Left ventricle myocardium inferior (tissue), 1 donor: Measurements from ENCODE around the gene MEF2D. TPM values are rescaled to one million over a fixed set of nuclear protein-coding genes. Genes with fewer than 3 reads are reported as not detected.

Experiments
- DNase-seq: peaks from one replicate; pipeline ENCODE4 v3.0.0-alpha.2; 2020
- H3K27ac ChIP-seq: fragments of 200-600 bp; replicated peaks from 2 replicates; pipeline ENCODE4 v1.8.0; 2021
- H3K27me3 ChIP-seq: fragments of 200-600 bp; 2 replicates; pipeline ENCODE4 v1.8.0; 2021; ENCODE audit warnings: low read depth
- H3K36me3 ChIP-seq: fragments of 200-600 bp; 2 replicates; pipeline ENCODE4 v1.8.0; 2021
- H3K4me1 ChIP-seq: fragments of 200-600 bp; 2 replicates; pipeline ENCODE4 v1.8.0; 2021
- H3K4me3 ChIP-seq: fragments of 200-600 bp; 2 replicates; pipeline ENCODE4 v1.8.0; 2021; ENCODE audit warnings: mild to moderate bottlenecking, moderate library complexity
- H3K9me3 ChIP-seq: fragments of 200-600 bp; replicated peaks from 2 replicates; pipeline ENCODE4 v1.8.0; 2021
- CTCF ChIP-seq: fragments of 200-600 bp; IDR thresholded peaks from 2 replicates; pipeline ENCODE4 v1.8.0; 2021; ENCODE audit warnings: antibody characterized with exemption, mild to moderate bottlenecking, borderline replicate concordance
- intact Hi-C: fragments of 100-400 bp; cut with micrococcal nuclease; formaldehyde crosslinking; loops from one replicate; pipeline ENCODE4 v1.11.0; 2022
- total RNA-seq: library from RNA; stranded (reverse); fragmentation: NEBNext Ultra II Directional; extraction: Animal tissue kit (Norgen Biotek cat#: 25700); gene quantifications from one replicate; pipeline ENCODE4 v1.2.1, GENCODE V29; 2021
- donor health status: DM: no; HTN: yes; CAD: no; lungs with severe emphysema.

Gene MEF2D
- total RNA-seq, 1 donor from 2014 or later, result 96.8 TPM

- DNase-seq, result peak; percentile 71
- intact Hi-C loops, result no loop called here
- H3K4me1 ChIP-seq, result peaks cover 100% of the 10 kb centered on the region
- TF ChIP-seq CTCF, result peak; percentile 45
- no peaks in the 10 kb centered on the region for H3K9me3 ChIP-seq
- H3K27ac ChIP-seq, result peak overlapping the region; percentile 100
- H3K4me3 ChIP-seq, result peak overlapping the region; percentile 98
- H3K36me3 ChIP-seq, result no peaks in the 10 kb centered on the region
- H3K27me3 ChIP-seq, result no peaks in the 10 kb centered on the region
Observed at GRCh38 chr1:156490401-156491032, 10.1 kb downstream of the MEF2D start.

- H3K27me3 ChIP-seq, result no peaks in the 10 kb centered on the region
- no peak for TF ChIP-seq CTCF
- H3K36me3 ChIP-seq, result no peaks in the 10 kb centered on the region
- DNase-seq, result no peak
- peak overlapping the region; percentile 100 for H3K27ac ChIP-seq
- no peaks in the 10 kb centered on the region for H3K9me3 ChIP-seq
- intact Hi-C loops, result no loop called here
- peak overlapping the region; percentile 98 for H3K4me3 ChIP-seq
- H3K4me1 ChIP-seq, result peaks cover 100% of the 10 kb centered on the region
Observed at GRCh38 chr1:156489935-156490293, 10.7 kb downstream of the MEF2D start.

- no peaks in the 10 kb centered on the region for H3K36me3 ChIP-seq
- DNase-seq, result peak; percentile 71
- H3K4me3 ChIP-seq, result peak overlapping the region; percentile 98
- intact Hi-C loops, result no loop called here
- peak; percentile 52 for TF ChIP-seq CTCF
- no peaks in the 10 kb centered on the region for H3K27me3 ChIP-seq
- H3K4me1 ChIP-seq, result peaks cover 100% of the 10 kb centered on the region
- H3K27ac ChIP-seq, result peak overlapping the region; percentile 100
- no peaks in the 10 kb centered on the region for H3K9me3 ChIP-seq
Observed at GRCh38 chr1:156489166-156489934, 11.2 kb downstream of the MEF2D start.

GRCh38 chr1:156488566-156489165 is 11.9 kb downstream of the MEF2D start:
- Histone ChIP-seq H3K4me1 (peaks cover 100% of the 10 kb centered on the region), H3K9me3 (no peaks in the 10 kb centered on the region), H3K36me3 (no peaks in the 10 kb centered on the region), H3K27me3 (no peaks in the 10 kb centered on the region), H3K27ac (peak overlapping the region; percentile 100), H3K4me3 (peak overlapping the region; percentile 98)
- TF ChIP-seq CTCF, result no peak
- intact Hi-C loops, result no loop called here
- no peak for DNase-seq

- peak overlapping the region; percentile 98 for H3K4me3 ChIP-seq
- TF ChIP-seq CTCF, result no peak
- peak overlapping the region; percentile 100 for H3K27ac ChIP-seq
- intact Hi-C loops, result no loop called here
- H3K4me1 ChIP-seq, result peaks cover 100% of the 10 kb centered on the region
- H3K9me3 ChIP-seq, result no peaks in the 10 kb centered on the region
- H3K36me3 ChIP-seq, result peaks cover 3% of the 10 kb centered on the region
- H3K27me3 ChIP-seq, result no peaks in the 10 kb centered on the region
- no peak for DNase-seq
Observed at GRCh38 chr1:156487862-156488261, 12.7 kb downstream of the MEF2D start.
